GM12865 (cell line): Measurements from ENCODE around the gene ADCY9.

Experiments
- DNase-seq: peaks from one replicate; pipeline ENCODE4 v3.0.0; 2010; ENCODE audit warnings: low read depth
- H3K4me3 ChIP-seq: 2 replicates; pipeline ENCODE4 v1.5.1; 2011; ENCODE audit warnings: mild to moderate bottlenecking, low read depth, low read length, control low read depth
- CTCF ChIP-seq: IDR thresholded peaks from 2 replicates; pipeline ENCODE4 v1.5.1; 2011; ENCODE audit warnings: low read length, control low read depth, low read depth, inconsistent platforms; ENCODE audit not compliant: insufficient read depth; ENCODE audit errors: missing control alignments

Gene ADCY9

GRCh38 chr16:3988824-3989223 lies 127.4 kb downstream of the ADCY9 start:
- no peak for DNase-seq
- H3K4me3 ChIP-seq = no peak overlapping the region
- TF ChIP-seq CTCF = no peak

GRCh38 chr16:3988011-3988410 lies 128.2 kb downstream of the ADCY9 start:
- no peak for TF ChIP-seq CTCF
- H3K4me3 ChIP-seq = no peak overlapping the region
- no peak for DNase-seq

GRCh38 chr16:3987231-3987630 lies 129.0 kb downstream of the ADCY9 start:
- no peak for DNase-seq
- no peak for TF ChIP-seq CTCF
- H3K4me3 ChIP-seq = no peak overlapping the region

GRCh38 chr16:3986235-3986544 lies 130.1 kb downstream of the ADCY9 start:
- H3K4me3 ChIP-seq = no peak overlapping the region
- TF ChIP-seq CTCF = no peak
- no peak for DNase-seq

- TF ChIP-seq CTCF = no peak
- H3K4me3 ChIP-seq = no peak overlapping the region
- DNase-seq = no peak
Observed at GRCh38 chr16:3984111-3985060, 131.9 kb downstream of the ADCY9 start.

- peak; percentile 34 for DNase-seq
- peak; percentile 50 for TF ChIP-seq CTCF
- H3K4me3 ChIP-seq = no peak overlapping the region
Observed at GRCh38 chr16:3983081-3983520, 133.1 kb downstream of the ADCY9 start.

GRCh38 chr16:3982216-3982615 lies 134.0 kb downstream of the ADCY9 start:
- no peak overlapping the region for H3K4me3 ChIP-seq
- no peak for TF ChIP-seq CTCF

More at GRCh38 chr16:3982216-3982615, 134.0 kb downstream of the ADCY9 start:
- DNase-seq = no peak
